ENCODE data around the gene GLIS2.

- TF ChIP-seq CTCF (IDR thresholded peaks at IDR 0.05) (no peak), POLR2A (IDR thresholded peaks at IDR 0.05) (no peak)
These were observed 71.2 kb downstream of the GLIS2 start for GRCh38 chr16:4386951-4387565.
